DOHH2 (cell line): Measurements from ENCODE around the gene DCLK1.

ENCODE experiments used
- H3F3A ChIP-seq: fragments of 200-600 bp; sonication (generic), shearing (Covaris generic); 2 replicates; pipeline ENCODE4 v1.6.0; 2016; ENCODE audit warnings: antibody characterized with exemption, mild to moderate bottlenecking; ENCODE audit not compliant: control insufficient read depth, insufficient read depth
- H3K27ac ChIP-seq: fragments of 200-600 bp; sonication (generic); 2 replicates; pipeline ENCODE4 v1.5.1; 2014; ENCODE audit warnings: low read depth, mild to moderate bottlenecking, low read length, moderate library complexity
- H3K27me3 ChIP-seq: fragments of 200-600 bp; sonication (generic); 2 replicates; pipeline ENCODE4 v1.6.1; 2014; ENCODE audit warnings: mild to moderate bottlenecking, low read length, mixed read lengths; ENCODE audit not compliant: control insufficient read depth
- H3K36me3 ChIP-seq: fragments of 200-600 bp; sonication (generic); 2 replicates; pipeline ENCODE4 v1.6.1; 2014; ENCODE audit warnings: mild to moderate bottlenecking, low read length, moderate library complexity, mixed read lengths; ENCODE audit not compliant: control insufficient read depth
- H3K4me1 ChIP-seq: fragments of 200-600 bp; sonication (generic); 2 replicates; pipeline ENCODE4 v1.6.1; 2014; ENCODE audit warnings: mild to moderate bottlenecking, low read length, mixed read lengths; ENCODE audit not compliant: control insufficient read depth
- H3K4me2 ChIP-seq: fragments of 200-600 bp; sonication (generic); 2 replicates; pipeline ENCODE4 v1.6.0; 2014; ENCODE audit warnings: mild to moderate bottlenecking, low read length, moderate library complexity
- H3K4me3 ChIP-seq: fragments of 200-600 bp; sonication (generic); 2 replicates; pipeline ENCODE4 v1.5.1; 2014; ENCODE audit warnings: mild to moderate bottlenecking, low read length, mixed read lengths
- H3K79me2 ChIP-seq: fragments of 200-600 bp; sonication (generic); 2 replicates; pipeline ENCODE4 v1.6.1; 2014; ENCODE audit warnings: mild to moderate bottlenecking, low read length, mixed read lengths; ENCODE audit not compliant: control insufficient read depth
- H3K9me2 ChIP-seq: fragments of 200-600 bp; sonication (generic); replicated peaks from 2 replicates; pipeline ENCODE4 v1.6.1; 2014; ENCODE audit warnings: mild to moderate bottlenecking, low read length, mixed read lengths; ENCODE audit not compliant: control insufficient read depth
- H3K9me3 ChIP-seq: fragments of 200-600 bp; sonication (generic); 2 replicates; pipeline ENCODE4 v1.6.1; 2014; ENCODE audit warnings: antibody characterized with exemption, low read length, mixed read lengths; ENCODE audit not compliant: control insufficient read depth, insufficient read depth
- H4K20me1 ChIP-seq: fragments of 200-600 bp; sonication (generic); 2 replicates; pipeline ENCODE4 v1.6.0; 2014; ENCODE audit warnings: low read depth, mild to moderate bottlenecking, antibody characterized with exemption, low read length, moderate library complexity; ENCODE audit not compliant: control insufficient read depth, insufficient read depth
- EZH2phosphoT487 ChIP-seq: fragments of 200-600 bp; sonication (generic); IDR thresholded peaks from 2 replicates; pipeline ENCODE4 v1.6.1; 2017; ENCODE audit warnings: borderline replicate concordance, mild to moderate bottlenecking, antibody characterized with exemption, low read length, moderate library complexity, mixed read lengths
- TF ChIP-seq, protein P1 (sequence below): fragments of 200-600 bp; sonication (generic); IDR thresholded peaks from one replicate; pipeline ENCODE4 v1.5.1; 2014; ENCODE audit warnings: antibody characterized with exemption, mild to moderate bottlenecking, low read depth, low read length; ENCODE audit not compliant: poor library complexity, severe bottlenecking

DCLK1 gene

GRCh38 chr13:35812736-35813135 is 318.4 kb downstream of the DCLK1 start:
- no peaks in the 10 kb centered on the region for H3F3A ChIP-seq
- TF ChIP-seq, protein P1, sequence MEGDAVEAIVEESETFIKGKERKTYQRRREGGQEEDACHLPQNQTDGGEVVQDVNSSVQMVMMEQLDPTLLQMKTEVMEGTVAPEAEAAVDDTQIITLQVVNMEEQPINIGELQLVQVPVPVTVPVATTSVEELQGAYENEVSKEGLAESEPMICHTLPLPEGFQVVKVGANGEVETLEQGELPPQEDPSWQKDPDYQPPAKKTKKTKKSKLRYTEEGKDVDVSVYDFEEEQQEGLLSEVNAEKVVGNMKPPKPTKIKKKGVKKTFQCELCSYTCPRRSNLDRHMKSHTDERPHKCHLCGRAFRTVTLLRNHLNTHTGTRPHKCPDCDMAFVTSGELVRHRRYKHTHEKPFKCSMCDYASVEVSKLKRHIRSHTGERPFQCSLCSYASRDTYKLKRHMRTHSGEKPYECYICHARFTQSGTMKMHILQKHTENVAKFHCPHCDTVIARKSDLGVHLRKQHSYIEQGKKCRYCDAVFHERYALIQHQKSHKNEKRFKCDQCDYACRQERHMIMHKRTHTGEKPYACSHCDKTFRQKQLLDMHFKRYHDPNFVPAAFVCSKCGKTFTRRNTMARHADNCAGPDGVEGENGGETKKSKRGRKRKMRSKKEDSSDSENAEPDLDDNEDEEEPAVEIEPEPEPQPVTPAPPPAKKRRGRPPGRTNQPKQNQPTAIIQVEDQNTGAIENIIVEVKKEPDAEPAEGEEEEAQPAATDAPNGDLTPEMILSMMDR = no peak
- TF ChIP-seq EZH2phosphoT487 = no peak
- H3K9me2 ChIP-seq = no peaks in the 10 kb centered on the region
- no peak overlapping the region for H3K4me3 ChIP-seq
- no peaks in the 10 kb centered on the region for H3K79me2 ChIP-seq
- H3K27ac ChIP-seq = no peak overlapping the region
- no peaks in the 10 kb centered on the region for H4K20me1 ChIP-seq
- no peaks in the 10 kb centered on the region for H3K36me3 ChIP-seq
- peaks cover 3% of the 10 kb centered on the region; the same call in 1 of the 2 replicates for H3K27me3 ChIP-seq
- H3K4me2 ChIP-seq = no peak overlapping the region
- no peaks in the 10 kb centered on the region for H3K9me3 ChIP-seq
- no peaks in the 10 kb centered on the region for H3K4me1 ChIP-seq

DNA sequence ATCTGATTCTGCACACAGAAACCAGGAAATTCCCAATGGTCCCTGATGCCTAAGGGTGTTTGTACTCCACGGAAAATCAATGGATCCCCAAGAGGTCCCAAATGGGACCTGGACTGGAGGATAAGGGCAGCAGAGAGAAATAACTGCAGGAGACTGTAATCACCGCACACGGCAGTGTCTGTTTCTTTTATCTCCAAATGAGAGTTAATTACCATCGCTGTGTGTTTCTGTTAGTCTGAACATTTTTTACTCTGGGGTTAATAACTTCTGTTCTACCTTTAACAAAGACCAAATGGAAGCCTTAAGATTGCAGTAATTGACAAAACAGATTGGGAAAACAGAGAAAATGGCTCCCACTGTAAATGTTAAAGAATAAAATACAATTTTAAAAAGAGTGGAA is 320.9 kb downstream of the DCLK1 start:
- Histone ChIP-seq H3K36me3 (no peaks in the 10 kb centered on the region), H3K27me3 (peaks cover 3% of the 10 kb centered on the region; the same call in 1 of the 2 replicates), H3K79me2 (no peaks in the 10 kb centered on the region), H3K4me1 (no peaks in the 10 kb centered on the region), H3K9me3 (no peaks in the 10 kb centered on the region), H3F3A (no peaks in the 10 kb centered on the region), H3K27ac (no peak overlapping the region), H3K4me2 (no peak overlapping the region), H4K20me1 (no peaks in the 10 kb centered on the region), H3K4me3 (no peak overlapping the region), H3K9me2 (no peaks in the 10 kb centered on the region)
- TF ChIP-seq, protein P1 = no peak
- TF ChIP-seq EZH2phosphoT487 = no peak

- Histone ChIP-seq H3K27me3 (peaks cover 3% of the 10 kb centered on the region; the same call in 1 of the 2 replicates), H3K79me2 (no peaks in the 10 kb centered on the region), H3K27ac (no peak overlapping the region), H3K4me2 (no peak overlapping the region), H4K20me1 (no peaks in the 10 kb centered on the region), H3K9me3 (no peaks in the 10 kb centered on the region), H3K9me2 (no peaks in the 10 kb centered on the region), H3F3A (no peaks in the 10 kb centered on the region), H3K36me3 (no peaks in the 10 kb centered on the region), H3K4me1 (no peaks in the 10 kb centered on the region), H3K4me3 (no peak overlapping the region)
- TF ChIP-seq, protein P1 = no peak
- TF ChIP-seq EZH2phosphoT487 = no peak
Observed at GRCh38 chr13:35808846-35809245, 322.3 kb downstream of the DCLK1 start.
